Endothelial cell of umbilical vein (primary cell): ENCODE measurements around the gene SMKR1.

Experiments
- CTCF ChIP-seq, 2 donors: IDR thresholded peaks; 1 replicate in 1 of 2; 2 replicates in 1 of 2; pipeline ENCODE4 v1.5.1; 2011; ENCODE audit warnings: low read length in 2 of 2, mild to moderate bottlenecking in 2 of 2, moderate library complexity in 2 of 2, control low read depth in 1 of 2, inconsistent platforms in 1 of 2, low read depth in 1 of 2; ENCODE audit not compliant: insufficient read depth in 1 of 2; ENCODE audit errors: extremely low read depth in 1 of 2
- EZH2 ChIP-seq: IDR thresholded peaks from 2 replicates; pipeline ENCODE4 v1.6.1; 2012; ENCODE audit warnings: borderline replicate concordance, low read depth, mild to moderate bottlenecking, moderate library complexity, low read length, inconsistent platforms; ENCODE audit not compliant: severe bottlenecking
- FOS ChIP-seq: IDR thresholded peaks from 2 replicates; pipeline ENCODE4 v1.6.1; 2011; ENCODE audit warnings: mild to moderate bottlenecking, low read length, moderate library complexity, borderline replicate concordance; ENCODE audit not compliant: insufficient read depth
- MYC ChIP-seq: IDR thresholded peaks from one replicate; pipeline ENCODE4 v1.6.1; 2011; ENCODE audit warnings: mild to moderate bottlenecking, low read depth, low read length
- POLR2A ChIP-seq: IDR thresholded peaks from 2 replicates; pipeline ENCODE4 v1.6.1; 2012; ENCODE audit warnings: low read depth, mild to moderate bottlenecking, control low read depth, low read length
- POLR2AphosphoS5 ChIP-seq: IDR thresholded peaks from 2 replicates; pipeline ENCODE4 v1.6.1; 2012; ENCODE audit warnings: low read depth, mild to moderate bottlenecking, control low read depth, low read length, moderate library complexity; ENCODE audit not compliant: insufficient read depth
- TF ChIP-seq, protein P1 (sequence below): IDR thresholded peaks from 2 replicates; pipeline ENCODE4 v1.6.1; 2011; ENCODE audit not compliant: insufficient read depth, insufficient read length

- TF ChIP-seq CTCF (IDR thresholded peaks at IDR 0.05; ENCODE audit: extremely low read depth in 1 of 2, insufficient read depth in 1 of 2, low read depth in 1 of 2, low read length in 2 of 2): no peak
- TF ChIP-seq POLR2A: no peak
- TF ChIP-seq MYC: no peak
- no peak for TF ChIP-seq POLR2AphosphoS5
- no peak for TF ChIP-seq EZH2
- TF ChIP-seq, protein P1, sequence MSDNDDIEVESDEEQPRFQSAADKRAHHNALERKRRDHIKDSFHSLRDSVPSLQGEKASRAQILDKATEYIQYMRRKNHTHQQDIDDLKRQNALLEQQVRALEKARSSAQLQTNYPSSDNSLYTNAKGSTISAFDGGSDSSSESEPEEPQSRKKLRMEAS: no peak
- TF ChIP-seq FOS: no peak
These were observed 35.5 kb upstream of the SMKR1 start for GRCh38 chr7:129466796-129467195.
